Left cardiac atrium (tissue), 4 donors: ENCODE results near the gene ZBTB40. TPM values are rescaled to one million over a fixed set of nuclear protein-coding genes. Genes with fewer than 3 reads are reported as not detected.

Source experiments
- ATAC-seq, 2 donors: fragments of 200-7000 bp; cut with Tn5 transposase; one replicate each; pipeline ENCODE4 v1.9.1; 2020; ENCODE audit warnings: mild to moderate bottlenecking in 2 of 2, moderate library complexity in 2 of 2
- DNase-seq: peaks from one replicate; pipeline ENCODE4 v3.0.0-alpha.2; 2020
- intact Hi-C, 2 donors: fragments of 100-400 bp; cut with DNase I; formaldehyde crosslinking; loops; one replicate each; pipeline versions ENCODE4 v1.14.1 to v1.15.1; 2022 to 2023
- total RNA-seq, 2 donors: library from RNA; stranded (reverse); fragmentation: NEBNext Ultra II Directional; extraction: Animal tissue kit (Norgen Biotek cat#: 25700); gene quantifications; one replicate each; pipeline ENCODE4 v1.2.1, GENCODE V29; 2021
- donor health status: DM: no; HTN: yes; CAD: no.
- donor health status: DM: no; HTN: yes; CAD: no; lungs with severe emphysema.
- donor health status: DM: yes; HTN: yes; CAD: no.
- donor health status: Dilated cardiomyopathy.

ZBTB40 gene
- total RNA-seq, 2 donors from 2014 or later = 11.1 to 13.5 TPM

GRCh38 chr1:22563671-22564602 lies 112.3 kb downstream of the ZBTB40 start:
- ATAC-seq (no peak), DNase-seq (no peak)

GRCh38 chr1:22566161-22566560 lies 114.5 kb downstream of the ZBTB40 start:
- DNase-seq (no peak), ATAC-seq (no peak)
- intact Hi-C loops = loop anchor here in 1 of 2 donors (10.0 kb wide), 1 partner anchor 309 kb away; no protein-coding TSS in a partner anchor

More at GRCh38 chr1:22563671-22564602, 112.3 kb downstream of the ZBTB40 start:
- intact Hi-C loops = loop anchor here in 1 of 2 donors (10.0 kb wide), 1 partner anchor 311 kb away; no protein-coding TSS in a partner anchor

GRCh38 chr1:22567197-22567596 lies 115.5 kb downstream of the ZBTB40 start:
- DNase-seq (no peak), ATAC-seq (no peak)
- intact Hi-C loops = loop anchor here in 1 of 2 donors (10.0 kb wide), 1 partner anchor 308 kb away; no protein-coding TSS in a partner anchor

GRCh38 chr1:22567994-22568393 lies 116.3 kb downstream of the ZBTB40 start:
- ATAC-seq (no peak), DNase-seq (no peak)
- intact Hi-C loops = loop anchor here in 1 of 2 donors (10.0 kb wide), 1 partner anchor 307 kb away; no protein-coding TSS in a partner anchor

- intact Hi-C loops = loop anchor here in 1 of 2 donors (10.0 kb wide), 1 partner anchor 306 kb away; no protein-coding TSS in a partner anchor
- ATAC-seq (no peak), DNase-seq (no peak)
Observed at GRCh38 chr1:22569269-22569668, 117.6 kb downstream of the ZBTB40 start.

GRCh38 chr1:22570140-22570909 lies 118.7 kb downstream of the ZBTB40 start:
- intact Hi-C loops = no loop called here
- ATAC-seq = no peak
- no peak for DNase-seq

GRCh38 chr1:22572818-22573217 lies 121.2 kb downstream of the ZBTB40 start:
- DNase-seq (no peak), ATAC-seq (no peak)
- intact Hi-C loops = no loop called here

- intact Hi-C loops = no loop called here
- DNase-seq = no peak
- ATAC-seq = no peak
Observed at GRCh38 chr1:22573237-22573636, 121.6 kb downstream of the ZBTB40 start.

- intact Hi-C loops = no loop called here
- ATAC-seq (peak; percentile 25 to 54), DNase-seq (no peak)
Observed at GRCh38 chr1:22575532-22576149, 124.0 kb downstream of the ZBTB40 start.

GRCh38 chr1:22576150-22576544 lies 124.5 kb downstream of the ZBTB40 start:
- intact Hi-C loops = no loop called here
- no peak for DNase-seq
- ATAC-seq = no peak

GRCh38 chr1:22576617-22577016 lies 125.0 kb downstream of the ZBTB40 start:
- DNase-seq (no peak), ATAC-seq (no peak)
- intact Hi-C loops = no loop called here

GRCh38 chr1:22578732-22579361 lies 127.2 kb downstream of the ZBTB40 start:
- intact Hi-C loops = no loop called here
- DNase-seq (no peak), ATAC-seq (no peak)

- peak in 1 of 2 donors; percentile 28 for ATAC-seq
- DNase-seq = no peak
- intact Hi-C loops = no loop called here
Observed at GRCh38 chr1:22579541-22580155, 128.0 kb downstream of the ZBTB40 start.

Other genes with a start within 250 kb of the ZBTB40 start
- gene EPHA8, start 111.6 kb downstream of the ZBTB40 start, total RNA-seq = not detected
- 100 to 1,000 TPM in 1 of 2 donors, 10 to 100 TPM in 1; 95.9 to 254 TPM for gene C1QA, start 184.8 kb downstream of the ZBTB40 start, total RNA-seq
- 100 to 1,000 TPM; 121 to 292 TPM for gene C1QC, start 191.8 kb downstream of the ZBTB40 start, total RNA-seq
- 100 to 1,000 TPM; 133 to 356 TPM for gene C1QB, start 201.4 kb downstream of the ZBTB40 start, total RNA-seq